Measurements from ENCODE around the gene B3GAT2.
"Not testable (repeated sequence)": the region's sequence is repeated elsewhere in the genome, so short reads cannot be mapped to it uniquely, and the experiment has no call there.

Gene B3GAT2

GRCh38 chr6:70956451-70957283 is at the start of gene B3GAT2:
Gene B3GAT2, minus strand, starts transcription at chr6:70957060. Its CDS starts 631 bp downstream, at chr6:70956429.
- DNase-seq, result no peak

GRCh38 chr6:70998148-70998547 is 41.3 kb upstream of the B3GAT2 start:
- no peak for DNase-seq

GRCh38 chr6:70997379-70997778 is 40.5 kb upstream of the B3GAT2 start:
- no peak for DNase-seq

GRCh38 chr6:70996106-70996505 is 39.2 kb upstream of the B3GAT2 start:
- DNase-seq, result no peak

- DNase-seq, result no peak
Measured at GRCh38 chr6:70995411-70995810, 38.6 kb upstream of the B3GAT2 start.

GRCh38 chr6:70991253-70991652 is 34.4 kb upstream of the B3GAT2 start:
- DNase-seq, result no peak

GRCh38 chr6:70985156-70985555 is 28.3 kb upstream of the B3GAT2 start:
- DNase-seq, result no peak

GRCh38 chr6:70982747-70983146 is 25.9 kb upstream of the B3GAT2 start:
- DNase-seq, result no peak

- no peak for DNase-seq
Measured at GRCh38 chr6:70980727-70981126, 23.9 kb upstream of the B3GAT2 start.

- no peak for DNase-seq
Measured at GRCh38 chr6:70973604-70974003, 16.7 kb upstream of the B3GAT2 start.

- DNase-seq, result no peak
Measured at GRCh38 chr6:70967049-70967448, 10.2 kb upstream of the B3GAT2 start.

- DNase-seq, result no peak
Measured at GRCh38 chr6:70957284-70957617, 391 bp upstream of the B3GAT2 start.

GRCh38 chr6:70956191-70956450 is 739 bp downstream of the B3GAT2 start:
- DNase-seq, result no peak

- no peak for DNase-seq
Measured at GRCh38 chr6:70955441-70956190, 1.2 kb downstream of the B3GAT2 start.

- no peak for DNase-seq
Measured at GRCh38 chr6:70954750-70955149, 2.1 kb downstream of the B3GAT2 start.

GRCh38 chr6:70954176-70954575 is 2.7 kb downstream of the B3GAT2 start:
- no peak for DNase-seq

GRCh38 chr6:70952608-70953165 is 4.2 kb downstream of the B3GAT2 start:
- no peak for DNase-seq

- DNase-seq, result not testable (repeated sequence)
Measured at GRCh38 chr6:70944321-70944720, 12.5 kb downstream of the B3GAT2 start.

GRCh38 chr6:70933853-70934252 is 23.0 kb downstream of the B3GAT2 start:
- no peak for DNase-seq

GRCh38 chr6:70905742-70906141 is 51.1 kb downstream of the B3GAT2 start:
- DNase-seq, result no peak

GRCh38 chr6:70903665-70904452 is 53.0 kb downstream of the B3GAT2 start:
- DNase-seq, result no peak

GRCh38 chr6:70901324-70901723 is 55.5 kb downstream of the B3GAT2 start:
- no peak for DNase-seq

- DNase-seq, result no peak
Measured at GRCh38 chr6:70900047-70900446, 56.8 kb downstream of the B3GAT2 start.

- DNase-seq, result no peak
Measured at GRCh38 chr6:70894001-70894400, 62.9 kb downstream of the B3GAT2 start.
